ENCODE measurements around the gene OSMR.
"Not testable (repeated sequence)": the region's sequence is repeated elsewhere in the genome, so short reads cannot be mapped to it uniquely, and the experiment has no call there.

The OSMR gene

GRCh38 chr5:38837932-38838331, 7.9 kb upstream of the OSMR start:
- no peak overlapping the region for H3K4me3 ChIP-seq (replicated peaks in 1 of 2; ENCODE audit: low read depth in 2 of 2, low read length in 2 of 2)
- TF ChIP-seq, protein P1, sequence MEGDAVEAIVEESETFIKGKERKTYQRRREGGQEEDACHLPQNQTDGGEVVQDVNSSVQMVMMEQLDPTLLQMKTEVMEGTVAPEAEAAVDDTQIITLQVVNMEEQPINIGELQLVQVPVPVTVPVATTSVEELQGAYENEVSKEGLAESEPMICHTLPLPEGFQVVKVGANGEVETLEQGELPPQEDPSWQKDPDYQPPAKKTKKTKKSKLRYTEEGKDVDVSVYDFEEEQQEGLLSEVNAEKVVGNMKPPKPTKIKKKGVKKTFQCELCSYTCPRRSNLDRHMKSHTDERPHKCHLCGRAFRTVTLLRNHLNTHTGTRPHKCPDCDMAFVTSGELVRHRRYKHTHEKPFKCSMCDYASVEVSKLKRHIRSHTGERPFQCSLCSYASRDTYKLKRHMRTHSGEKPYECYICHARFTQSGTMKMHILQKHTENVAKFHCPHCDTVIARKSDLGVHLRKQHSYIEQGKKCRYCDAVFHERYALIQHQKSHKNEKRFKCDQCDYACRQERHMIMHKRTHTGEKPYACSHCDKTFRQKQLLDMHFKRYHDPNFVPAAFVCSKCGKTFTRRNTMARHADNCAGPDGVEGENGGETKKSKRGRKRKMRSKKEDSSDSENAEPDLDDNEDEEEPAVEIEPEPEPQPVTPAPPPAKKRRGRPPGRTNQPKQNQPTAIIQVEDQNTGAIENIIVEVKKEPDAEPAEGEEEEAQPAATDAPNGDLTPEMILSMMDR (IDR thresholded peaks at IDR 0.05; ENCODE audit: low read depth, low read length) = no peak
- DNase-seq (ENCODE audit: low read depth in 2 of 2) = no peak

DNA sequence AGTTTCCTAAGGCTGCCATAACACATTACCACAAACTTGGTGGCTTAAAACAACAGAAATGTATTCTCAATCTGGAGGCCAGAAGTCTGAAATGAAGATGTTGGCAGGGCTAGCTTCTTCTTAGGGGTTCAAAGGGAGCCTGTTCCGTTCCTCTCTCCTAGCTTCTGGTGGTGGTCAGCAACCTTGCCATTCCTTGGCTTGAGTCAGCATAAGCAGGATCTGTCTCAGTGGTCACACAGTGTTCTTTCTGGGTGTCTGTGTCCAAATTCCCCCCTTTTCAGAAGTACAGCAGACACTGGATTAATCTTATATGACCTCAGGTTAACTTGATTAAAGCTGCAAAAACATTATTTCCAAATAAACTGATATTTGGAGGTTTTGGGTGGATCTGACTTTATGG, 2.1 kb upstream of the OSMR start:
- peak overlapping the region in 1 of 2 donors; percentile 93 for H3K4me3 ChIP-seq (replicated peaks in 1 of 2; ENCODE audit: low read depth in 2 of 2, low read length in 2 of 2)
- TF ChIP-seq, protein P1 (IDR thresholded peaks at IDR 0.05; ENCODE audit: low read depth, low read length) = no peak
- DNase-seq (ENCODE audit: low read depth in 2 of 2) = no peak

DNA sequence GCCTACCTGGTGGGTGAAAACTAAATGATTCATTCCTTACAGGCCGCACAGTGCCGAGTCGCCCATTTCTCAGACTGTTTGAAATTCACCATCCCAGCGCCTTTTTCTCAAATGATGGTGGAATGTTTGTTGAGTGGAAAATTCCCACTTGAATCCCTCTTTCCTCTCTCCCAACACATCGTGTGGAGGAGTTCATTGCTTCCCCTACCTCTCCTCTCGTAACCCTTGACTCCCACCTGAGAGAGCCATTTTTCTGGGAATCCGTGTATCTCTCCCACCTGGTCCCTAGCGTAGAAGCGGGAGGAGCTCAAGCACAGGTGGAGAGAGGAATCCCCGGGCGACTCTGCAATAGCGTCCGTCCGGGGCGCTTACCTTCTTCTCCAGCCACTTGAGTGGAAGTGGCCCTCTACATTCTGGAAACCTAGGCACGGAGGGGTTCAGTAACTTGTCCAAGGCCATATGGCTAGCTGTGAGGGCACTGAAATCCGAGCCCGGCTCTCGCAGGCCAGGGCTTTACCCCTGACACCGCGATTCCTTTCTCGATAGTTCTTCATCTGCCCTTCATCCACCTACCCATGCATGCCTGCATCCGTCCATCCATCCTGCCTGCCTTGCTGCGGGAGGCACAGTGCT, 683 bp downstream of the OSMR start:
- H3K4me3 ChIP-seq (replicated peaks in 1 of 2; ENCODE audit: low read depth in 2 of 2, low read length in 2 of 2) = peak overlapping the region; percentile 92 to 93
- TF ChIP-seq, protein P1 (IDR thresholded peaks at IDR 0.05; ENCODE audit: low read depth, low read length) = no peak
- DNase-seq (ENCODE audit: low read depth in 2 of 2) = no peak

GRCh38 chr5:38847559-38848347, 1.9 kb downstream of the OSMR start:
- peak in 1 of 2 donors; percentile 54 for DNase-seq (ENCODE audit: low read depth in 2 of 2)
- TF ChIP-seq, protein P1 (IDR thresholded peaks at IDR 0.05; ENCODE audit: low read depth, low read length) = peak; percentile 25
- H3K4me3 ChIP-seq (replicated peaks in 1 of 2; ENCODE audit: low read depth in 2 of 2, low read length in 2 of 2) = peak overlapping the region; percentile 92 to 93

- TF ChIP-seq, protein P1 (IDR thresholded peaks at IDR 0.05; ENCODE audit: low read depth, low read length) = no peak
- H3K4me3 ChIP-seq (replicated peaks in 1 of 2; ENCODE audit: low read depth in 2 of 2, low read length in 2 of 2) = peak overlapping the region in 1 of 2 donors; percentile 93
Measured at GRCh38 chr5:38848637-38849036, 2.8 kb downstream of the OSMR start.

GRCh38 chr5:38851640-38852039, 5.8 kb downstream of the OSMR start:
- not testable (repeated sequence) for DNase-seq (ENCODE audit: low read depth in 2 of 2); H3K4me3 ChIP-seq (replicated peaks in 1 of 2; ENCODE audit: low read depth in 2 of 2, low read length in 2 of 2)

More at GRCh38 chr5:38848637-38849036, 2.8 kb downstream of the OSMR start:
- no peak for DNase-seq (ENCODE audit: low read depth in 2 of 2)

- DNase-seq (ENCODE audit: low read depth in 2 of 2) = peak; percentile 88 to 95
- TF ChIP-seq, protein P1 (IDR thresholded peaks at IDR 0.05; ENCODE audit: low read depth, low read length) = no peak
- no peak overlapping the region for H3K4me3 ChIP-seq (replicated peaks in 1 of 2; ENCODE audit: low read depth in 2 of 2, low read length in 2 of 2)
Measured at GRCh38 chr5:38853753-38854470, 8.1 kb downstream of the OSMR start.

Measured in cardiac fibroblast (primary cell).